Left ventricle myocardium superior (tissue), 1 donor: Measurements from ENCODE around the gene PITX3. TPM values are rescaled to one million over a fixed set of nuclear protein-coding genes. Genes with fewer than 3 reads are reported as not detected.
"Not testable (repeated sequence)": the region's sequence is repeated elsewhere in the genome, so short reads cannot be mapped to it uniquely, and the experiment has no call there.

Experiments
- ATAC-seq: fragments of 200-7000 bp; cut with Tn5 transposase; one replicate; pipeline ENCODE4 v1.9.1; 2020; ENCODE audit warnings: mild to moderate bottlenecking, moderate library complexity
- DNase-seq: peaks from one replicate; pipeline ENCODE4 v3.0.0-alpha.2; 2020
- intact Hi-C: fragments of 100-400 bp; cut with micrococcal nuclease; formaldehyde crosslinking; loops from one replicate; pipeline ENCODE4 v1.11.0; 2022
- total RNA-seq: library from RNA; stranded (reverse); fragmentation: NEBNext Ultra II Directional; extraction: Animal tissue kit (Norgen Biotek cat#: 25700); gene quantifications from one replicate; pipeline ENCODE4 v1.2.1, GENCODE V29; 2021
- donor health status: DM: no; HTN: yes; CAD: no; lungs with severe emphysema.

Gene PITX3
- total RNA-seq, 1 donor from 2014 or later, result 1.1 TPM

GRCh38 chr10:102195296-102195870, 45.9 kb downstream of the PITX3 start:
- intact Hi-C loops, result no loop called here
- no peak for ATAC-seq
- no peak for DNase-seq

GRCh38 chr10:102191956-102192355, 49.4 kb downstream of the PITX3 start:
- ATAC-seq (no peak), DNase-seq (no peak)
- intact Hi-C loops, result no loop called here

DNA sequence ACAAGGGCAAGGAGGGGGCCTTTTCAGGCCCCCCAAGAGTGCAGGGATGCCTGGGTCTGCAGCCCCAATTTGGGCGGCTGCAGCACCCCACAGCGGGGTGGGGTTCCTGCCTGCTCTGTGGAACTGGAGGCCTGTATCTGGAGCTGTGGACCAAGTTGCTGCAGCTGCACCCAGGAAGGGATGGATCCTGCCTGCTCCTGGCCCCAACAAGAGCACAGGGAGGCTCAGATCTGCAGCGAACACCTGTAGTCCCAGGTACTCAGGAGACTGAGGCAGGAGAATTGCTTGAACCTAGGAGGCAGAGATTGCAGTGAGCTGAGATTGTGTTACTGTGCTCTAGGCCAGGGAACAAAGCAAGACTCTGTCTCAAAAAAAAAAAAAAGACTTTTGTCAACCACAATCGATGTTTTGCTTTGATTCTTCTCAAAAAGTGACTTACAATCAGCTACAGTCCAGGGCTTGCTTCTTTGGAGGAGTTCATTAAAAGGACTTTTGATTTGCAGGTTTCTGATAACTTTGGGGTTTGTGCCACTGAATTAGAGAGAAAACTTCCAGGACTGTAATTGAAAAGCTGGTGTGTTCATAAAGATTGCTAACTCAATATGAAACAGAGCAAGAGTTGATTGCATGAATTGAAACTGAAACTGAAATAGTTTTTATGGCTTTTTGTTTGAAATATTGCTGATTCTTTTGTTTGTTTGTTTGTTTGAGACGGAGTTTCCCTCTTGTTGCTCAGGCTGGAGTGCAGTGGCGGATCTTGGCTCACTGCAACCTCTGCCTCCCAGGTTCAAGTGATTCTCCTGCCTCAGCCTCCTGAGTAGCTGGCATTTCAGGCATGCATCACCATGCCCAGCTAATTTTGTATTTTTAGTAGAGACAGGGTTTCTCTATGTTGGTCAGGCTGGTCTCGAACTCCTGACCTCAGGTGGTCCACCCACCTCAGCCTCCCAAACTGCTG, 52.1 kb downstream of the PITX3 start:
- ATAC-seq, result not testable (repeated sequence)

DNA sequence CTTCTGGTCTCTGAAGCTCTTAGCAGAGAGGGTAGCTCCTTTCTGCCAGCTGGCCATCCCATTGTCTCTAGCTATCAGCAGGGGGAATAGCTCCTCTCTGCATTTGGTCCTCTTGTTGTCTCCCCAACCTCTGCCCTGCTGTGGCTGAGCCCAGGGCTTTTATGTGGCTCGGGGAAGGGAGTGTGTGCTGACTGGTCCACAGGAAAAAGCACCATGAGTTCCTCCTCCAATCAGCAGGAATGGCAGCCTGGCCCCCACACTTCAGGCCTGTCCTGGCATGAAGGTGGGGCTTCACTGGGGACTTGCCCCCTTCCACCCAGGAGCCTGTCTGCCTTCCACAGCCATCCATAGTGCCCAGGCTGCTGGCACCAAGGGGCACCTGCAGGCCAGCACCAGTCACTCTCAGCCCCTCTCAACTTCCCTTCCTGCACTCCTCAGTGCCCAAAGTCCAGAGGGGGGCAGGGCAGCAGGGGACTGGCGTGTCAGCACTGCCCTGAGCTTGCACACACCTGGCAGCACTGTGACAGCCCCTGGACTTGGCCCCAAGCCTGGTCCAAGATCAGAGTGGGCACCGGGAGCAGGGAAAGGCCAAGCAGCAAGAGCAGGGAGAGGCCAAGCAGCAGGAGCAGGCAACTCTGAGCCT, 52.9 kb downstream of the PITX3 start:
- ATAC-seq (no peak), DNase-seq (no peak)
- intact Hi-C loops, result no loop called here

More for the DNA sequence above, 52.1 kb downstream of the PITX3 start:
- DNase-seq, intact Hi-C loops: not testable (repeated sequence)

GRCh38 chr10:102185811-102186527, 55.3 kb downstream of the PITX3 start:
- intact Hi-C loops, result no loop called here
- DNase-seq, result no peak
- peak; percentile 67 for ATAC-seq

GRCh38 chr10:102185272-102185671, 56.0 kb downstream of the PITX3 start:
- DNase-seq (no peak), ATAC-seq (no peak)
- intact Hi-C loops, result no loop called here

GRCh38 chr10:102184606-102185005, 56.7 kb downstream of the PITX3 start:
- intact Hi-C loops, result no loop called here
- ATAC-seq (peak; percentile 27), DNase-seq (no peak)

Other genes with a start within 250 kb of the PITX3 start
- 49.0 TPM for gene ARMH3, start 185.3 kb downstream of the PITX3 start, total RNA-seq
- 9.4 TPM for gene HPS6, start 176.2 kb downstream of the PITX3 start, total RNA-seq
- gene LDB1, start 121.1 kb downstream of the PITX3 start, total RNA-seq, result 70.7 TPM
- gene PPRC1, start 108.5 kb downstream of the PITX3 start, total RNA-seq, result 13.1 TPM
- 31.2 TPM for gene NOLC1, start 89.1 kb downstream of the PITX3 start, total RNA-seq
- gene ELOVL3, start 15.2 kb downstream of the PITX3 start, total RNA-seq, result not detected
- gene GBF1, start 4.0 kb upstream of the PITX3 start, total RNA-seq, result 41.7 TPM
- gene NFKB2, start 154.2 kb upstream of the PITX3 start, total RNA-seq, result 11.3 TPM
- 0.50 TPM for gene PSD, start 177.3 kb upstream of the PITX3 start, total RNA-seq
- 9.1 TPM for gene FBXL15, start 179.3 kb upstream of the PITX3 start, total RNA-seq
- 78.3 TPM for gene CUEDC2, start 191.1 kb upstream of the PITX3 start, total RNA-seq
- not detected for gene C10orf95, start 210.0 kb upstream of the PITX3 start, total RNA-seq